Activated CD4-positive, alpha-beta T cell treated with anti-CD3 and anti-CD28 coated beads for 48 hours (primary cell): ENCODE results near the gene ZNF653.
A peak's percentile ranks its signal among the peaks of the same experiment; 100 is the strongest.

ENCODE experiments used
- DNase-seq: peaks from one replicate; pipeline ENCODE4 v3.0.0-alpha.2; 2020

Gene ZNF653

GRCh38 chr19:11505504-11506100 is at the start of gene ZNF653:
Gene ZNF653 (minus strand): TSS chr19:11505839. CDS start chr19:11505786, 53 bp downstream.
- peak; percentile 97 for DNase-seq

GRCh38 chr19:11555246-11555645 is 49.6 kb upstream of the ZNF653 start:
- no peak for DNase-seq

DNA sequence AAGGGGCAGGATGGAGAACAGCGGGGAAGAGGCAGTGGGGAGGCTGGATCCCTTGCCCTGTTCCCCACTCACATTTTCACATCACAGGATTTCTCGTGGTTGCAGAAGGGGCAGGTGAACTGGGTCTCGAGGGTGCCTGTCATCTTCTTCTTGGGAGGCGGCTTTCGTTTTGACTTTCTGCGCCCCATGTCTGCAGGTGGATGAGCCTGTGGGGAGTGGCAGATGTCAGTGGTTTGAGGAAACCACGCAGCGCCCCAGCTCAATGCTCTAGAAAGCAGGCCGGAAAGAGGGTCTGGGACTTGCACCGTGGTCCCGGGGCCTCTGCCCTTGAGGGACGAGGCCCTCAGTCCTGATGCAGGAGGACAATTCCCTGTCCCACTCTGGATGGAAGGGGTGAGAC is 48.5 kb upstream of the ZNF653 start:
- no peak for DNase-seq

- DNase-seq: no peak
Measured at GRCh38 chr19:11552666-11553372, 47.2 kb upstream of the ZNF653 start.

DNA sequence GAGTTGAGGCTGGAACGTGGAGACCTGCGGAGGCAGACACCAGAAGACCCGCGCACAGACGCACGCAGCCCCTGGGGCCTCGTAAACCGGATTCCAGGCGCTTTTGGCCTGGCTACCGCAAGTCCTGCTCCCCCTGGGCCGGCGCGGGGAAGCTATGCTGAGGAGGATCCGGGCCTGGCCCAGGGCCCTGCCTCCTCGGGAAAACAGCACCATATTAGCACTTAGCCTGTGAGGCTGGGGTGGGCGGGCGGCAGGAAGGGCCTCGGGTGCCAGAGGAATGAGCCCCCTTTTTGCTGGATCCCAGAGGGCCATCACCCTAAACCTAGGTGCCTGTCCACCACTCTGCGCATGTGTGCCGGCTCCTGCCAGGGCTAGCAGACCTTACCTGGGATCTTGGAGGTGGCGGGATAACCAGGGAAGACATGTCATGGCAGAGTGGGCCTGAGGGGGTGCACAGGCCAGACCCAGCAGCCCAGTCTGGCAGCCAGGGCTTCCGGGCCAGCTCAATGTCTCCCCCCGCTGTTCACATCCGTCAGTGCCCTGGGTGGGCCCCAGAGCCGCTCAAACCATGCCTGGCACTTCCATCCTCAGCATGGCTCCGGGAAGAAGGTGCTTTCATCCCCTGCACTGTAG is 46.1 kb upstream of the ZNF653 start:
- peak; percentile 31 for DNase-seq

DNA sequence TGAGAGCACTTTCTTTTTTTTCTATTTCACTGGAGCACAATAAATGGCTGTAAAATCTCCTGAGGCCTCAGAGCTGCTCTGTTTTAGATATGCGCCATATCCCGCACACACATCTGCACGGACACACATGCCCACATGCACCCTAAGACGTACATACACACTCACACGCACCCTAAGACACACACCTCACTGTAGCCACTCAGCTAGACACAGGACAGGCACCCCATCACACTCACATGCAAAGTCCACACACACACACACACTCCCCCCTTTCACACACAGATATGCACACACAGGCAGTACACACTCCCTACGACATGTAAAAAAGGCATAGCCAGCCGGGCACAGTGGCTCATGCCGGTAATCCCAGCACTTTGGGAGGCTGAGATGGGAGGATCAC is 44.6 kb upstream of the ZNF653 start:
- DNase-seq: no peak

DNA sequence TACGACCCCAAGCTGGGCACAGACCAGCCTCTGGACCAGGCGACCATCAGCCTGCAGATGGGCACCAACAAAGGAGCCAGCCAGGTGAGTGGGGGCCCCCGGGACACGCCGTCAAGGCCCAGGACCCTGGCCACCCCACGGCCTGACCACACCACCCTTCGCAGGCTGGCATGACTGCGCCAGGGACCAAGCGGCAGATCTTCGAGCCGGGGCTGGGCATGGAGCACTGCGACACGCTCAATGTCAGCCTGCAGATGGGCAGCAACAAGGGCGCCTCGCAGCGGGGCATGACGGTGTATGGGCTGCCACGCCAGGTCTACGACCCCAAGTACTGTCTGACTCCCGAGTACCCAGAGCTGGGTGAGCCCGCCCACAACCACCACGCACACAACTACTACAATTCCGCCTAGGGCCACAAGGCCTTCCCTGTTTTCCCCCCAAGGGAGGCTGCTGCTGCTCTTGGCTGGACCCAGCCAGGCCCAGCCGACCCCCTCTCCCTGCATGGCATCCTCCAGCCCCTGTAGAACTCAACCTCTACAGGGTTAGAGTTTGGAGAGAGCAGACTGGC is 43.8 kb upstream of the ZNF653 start:
- DNase-seq: no peak

- no peak for DNase-seq
Measured at GRCh38 chr19:11547929-11548700, 42.5 kb upstream of the ZNF653 start.

DNA sequence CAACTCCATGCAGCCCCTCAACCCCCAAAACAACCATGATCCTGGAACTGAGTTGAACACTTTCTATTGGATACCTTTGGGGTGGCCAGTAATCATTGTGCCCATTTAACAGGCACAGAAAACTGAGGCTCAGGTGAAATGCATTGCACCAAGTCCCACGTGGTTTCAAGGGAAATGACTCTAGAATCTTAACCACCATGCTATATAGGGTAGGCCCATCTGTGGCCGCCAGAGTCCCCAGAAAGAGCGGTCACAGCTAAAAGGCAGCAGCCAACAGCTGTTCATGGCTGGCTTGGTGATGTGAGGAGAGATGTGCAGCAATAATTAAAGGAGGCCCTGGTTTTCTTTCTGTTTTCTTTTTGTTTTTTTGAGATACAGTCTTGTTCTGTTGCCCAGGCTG is 35.6 kb upstream of the ZNF653 start:
- DNase-seq: no peak

- DNase-seq: no peak
Measured at GRCh38 chr19:11540645-11541044, 35.0 kb upstream of the ZNF653 start.

- DNase-seq: no peak
Measured at GRCh38 chr19:11539495-11540365, 34.1 kb upstream of the ZNF653 start.

- no peak for DNase-seq
Measured at GRCh38 chr19:11538232-11539036, 32.8 kb upstream of the ZNF653 start, which contains the start of gene CNN1. Gene CNN1 (plus strand): TSS chr19:11538851. CDS start chr19:11538928, 77 bp downstream.

GRCh38 chr19:11535792-11536595 is 30.4 kb upstream of the ZNF653 start:
- DNase-seq: peak; percentile 92

GRCh38 chr19:11534948-11535347 is 29.3 kb upstream of the ZNF653 start:
- no peak for DNase-seq

DNA sequence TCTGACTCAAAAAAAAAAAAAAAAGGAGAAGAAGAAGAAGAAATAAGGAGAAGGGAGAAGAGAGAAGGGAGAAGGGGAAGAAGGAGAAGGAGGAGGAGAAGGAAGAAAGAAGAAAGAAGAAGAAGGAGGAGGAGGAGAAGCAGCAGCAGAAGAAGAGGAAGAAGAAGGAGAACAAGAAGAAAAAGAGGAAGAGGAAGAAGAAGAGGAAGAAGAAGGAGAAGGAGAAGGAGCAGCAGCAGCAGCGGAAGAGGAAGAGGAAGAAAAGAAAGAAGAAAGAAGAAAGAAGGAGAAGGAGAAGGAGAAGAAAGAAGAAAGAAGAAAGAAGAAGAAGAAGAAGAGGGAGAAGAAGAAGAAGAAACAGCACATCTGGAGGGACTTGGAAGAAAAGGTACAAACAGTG is 28.9 kb upstream of the ZNF653 start:
- no peak for DNase-seq

DNA sequence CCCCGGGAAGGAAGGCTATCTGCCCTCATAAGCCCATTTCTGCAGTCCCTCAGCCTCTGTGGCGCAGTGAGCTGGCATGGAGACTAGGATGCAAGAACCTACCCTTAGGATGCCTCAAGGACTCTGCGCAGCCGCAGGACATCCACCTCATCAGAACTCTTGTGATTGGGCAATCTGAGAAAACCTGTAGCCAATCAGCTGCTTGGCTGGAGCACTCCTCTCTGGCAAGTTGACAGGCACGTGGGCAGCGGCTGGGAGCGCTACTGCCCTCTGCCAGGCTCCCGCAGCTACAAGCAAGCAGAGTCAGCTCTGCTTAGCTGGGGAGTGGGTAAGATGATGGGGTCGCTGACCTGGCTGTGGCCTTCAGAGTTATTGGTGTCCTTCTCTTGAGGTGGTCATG is 24.8 kb upstream of the ZNF653 start:
- DNase-seq: peak; percentile 80

- peak; percentile 97 for DNase-seq
Measured at GRCh38 chr19:11528551-11529341, 23.1 kb upstream of the ZNF653 start, which contains the start of gene ECSIT. Gene ECSIT (minus strand): TSS chr19:11529134. CDS start chr19:11519170, 9,964 bp downstream.

DNA sequence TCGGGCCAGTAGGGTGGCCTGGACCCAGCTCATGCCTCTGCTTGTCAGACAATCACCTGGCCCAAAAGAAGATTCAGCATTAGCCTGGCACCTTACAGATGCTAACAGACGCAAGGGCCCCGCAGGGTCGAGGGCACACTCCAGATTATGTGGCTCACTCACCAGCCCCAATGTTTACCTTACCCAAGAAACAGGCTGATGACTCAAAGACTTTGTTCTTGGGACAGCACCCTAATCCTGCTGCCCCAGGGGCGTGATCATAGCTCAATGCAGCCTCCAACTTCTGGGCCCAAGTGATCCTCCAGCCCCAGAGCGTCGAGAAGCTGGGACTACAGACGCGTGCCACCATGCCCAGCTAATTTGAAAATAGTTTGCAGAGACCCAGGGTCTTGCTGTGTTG is 13.5 kb upstream of the ZNF653 start:
- no peak for DNase-seq

GRCh38 chr19:11513946-11514345 is 8.3 kb upstream of the ZNF653 start:
- no peak for DNase-seq
